Activated T-cell treated with anti-CD3 and anti-CD28 coated beads, Interleukin-2, amount 50 U/mL, for 24 hours (primary cell): Measurements from ENCODE around the gene ATP2A1.
"Not testable (repeated sequence)": the region's sequence is repeated elsewhere in the genome, so short reads cannot be mapped to it uniquely, and the experiment has no call there.

ENCODE experiments used
- DNase-seq: peaks from one replicate; pipeline ENCODE4 v3.0.0-alpha.2; 2020
- H3K27ac Mint-ChIP-seq: 2 replicates; pipeline ENCODE4 v1.8.0; 2020; ENCODE audit warnings: mild to moderate bottlenecking, mixed read lengths
- H3K27me3 Mint-ChIP-seq: 2 replicates; pipeline ENCODE4 v1.8.0; 2020; ENCODE audit warnings: mixed read lengths
- H3K36me3 Mint-ChIP-seq: 2 replicates; pipeline ENCODE4 v1.8.0; 2020; ENCODE audit warnings: low read depth, mixed read lengths
- H3K4me1 Mint-ChIP-seq: 2 replicates; pipeline ENCODE4 v1.8.0; 2020; ENCODE audit warnings: low read depth, mixed read lengths
- H3K4me3 Mint-ChIP-seq: 2 replicates; pipeline ENCODE4 v1.8.0; 2020; ENCODE audit warnings: mild to moderate bottlenecking, moderate library complexity, mixed read lengths
- H3K9me3 Mint-ChIP-seq: 2 replicates; pipeline ENCODE4 v1.8.0; 2020; ENCODE audit warnings: mixed read lengths

Gene ATP2A1

GRCh38 chr16:28882551-28883160 is 4.4 kb downstream of the ATP2A1 start:
- no peak for DNase-seq
- Mint-ChIP-seq H3K27ac (no peak overlapping the region), H3K9me3 (no peaks in the 10 kb centered on the region), H3K27me3 (peaks cover 12% of the 10 kb centered on the region), H3K4me3 (no peak overlapping the region), H3K4me1 (peaks cover 24% of the 10 kb centered on the region), H3K36me3 (peaks cover 5% of the 10 kb centered on the region)

DNA sequence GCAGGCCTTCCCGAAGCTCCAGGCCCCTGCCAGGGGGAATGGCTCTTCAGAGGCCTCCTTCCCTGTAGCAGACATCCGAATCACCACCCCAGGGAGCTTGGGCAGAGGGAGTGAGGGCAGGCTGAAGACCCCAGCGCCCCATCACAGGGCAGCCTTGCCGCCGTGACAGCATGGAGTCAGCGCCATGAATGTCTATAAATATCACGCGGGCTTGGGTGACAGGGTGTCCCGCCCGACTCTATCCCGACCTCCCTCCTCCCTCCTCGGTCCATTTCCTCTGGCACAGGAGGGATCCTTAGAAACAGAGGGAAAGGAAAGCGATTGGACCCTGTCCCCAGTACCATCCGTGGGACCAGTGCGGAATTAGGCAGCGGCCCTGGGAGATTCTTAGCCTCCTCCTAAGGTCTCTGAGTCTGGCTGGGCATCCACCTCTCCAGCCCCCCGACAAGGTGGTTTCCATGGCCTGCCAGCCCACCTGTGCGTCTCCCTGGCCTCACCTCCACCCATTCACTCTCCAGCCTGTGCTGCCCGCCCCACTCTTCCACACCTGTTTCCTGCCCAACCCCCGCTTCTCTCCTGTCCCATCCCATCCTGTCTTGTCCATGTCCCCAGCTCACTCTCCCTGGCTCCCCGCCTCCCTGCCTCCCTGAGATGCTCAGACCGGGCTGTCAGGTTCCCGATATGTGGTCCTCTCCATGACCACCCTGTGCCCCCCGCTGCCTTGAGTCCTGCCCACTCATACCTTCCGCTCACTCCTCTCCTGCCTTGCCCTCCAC is 5.1 kb downstream of the ATP2A1 start:
- H3K4me1 Mint-ChIP-seq, result peaks cover 20% of the 10 kb centered on the region
- peaks cover 12% of the 10 kb centered on the region for H3K27me3 Mint-ChIP-seq
- H3K36me3 Mint-ChIP-seq, result peaks cover 5% of the 10 kb centered on the region
- no peak overlapping the region for H3K27ac Mint-ChIP-seq
- no peaks in the 10 kb centered on the region for H3K9me3 Mint-ChIP-seq
- H3K4me3 Mint-ChIP-seq, result no peak overlapping the region
- no peak for DNase-seq

GRCh38 chr16:28884045-28884444 is 5.8 kb downstream of the ATP2A1 start:
- H3K27me3 Mint-ChIP-seq, result peaks cover 12% of the 10 kb centered on the region

GRCh38 chr16:28886945-28887344 is 8.7 kb downstream of the ATP2A1 start:
- H3K27me3 Mint-ChIP-seq, result peaks cover 3% of the 10 kb centered on the region
- no peak overlapping the region for H3K4me3 Mint-ChIP-seq
- H3K27ac Mint-ChIP-seq, result no peak overlapping the region
- DNase-seq, result no peak
- no peaks in the 10 kb centered on the region for H3K36me3 Mint-ChIP-seq
- no peaks in the 10 kb centered on the region for H3K9me3 Mint-ChIP-seq
- no peaks in the 10 kb centered on the region for H3K4me1 Mint-ChIP-seq

More at GRCh38 chr16:28884045-28884444, 5.8 kb downstream of the ATP2A1 start:
- no peak overlapping the region for H3K27ac Mint-ChIP-seq
- no peak overlapping the region for H3K4me3 Mint-ChIP-seq
- H3K9me3 Mint-ChIP-seq, result no peaks in the 10 kb centered on the region
- H3K36me3 Mint-ChIP-seq, result peaks cover 5% of the 10 kb centered on the region
- H3K4me1 Mint-ChIP-seq, result peaks cover 15% of the 10 kb centered on the region
- no peak for DNase-seq

- not testable (repeated sequence) for H3K9me3 Mint-ChIP-seq, H3K27me3 Mint-ChIP-seq, H3K27ac Mint-ChIP-seq, H3K4me1 Mint-ChIP-seq, DNase-seq, H3K36me3 Mint-ChIP-seq, H3K4me3 Mint-ChIP-seq
Observed at GRCh38 chr16:28890355-28890754, 12.1 kb downstream of the ATP2A1 start.

GRCh38 chr16:28891964-28892890 is 13.9 kb downstream of the ATP2A1 start:
- Mint-ChIP-seq H3K9me3 (no peaks in the 10 kb centered on the region), H3K27me3 (no peaks in the 10 kb centered on the region), H3K4me1 (no peaks in the 10 kb centered on the region), H3K27ac (no peak overlapping the region), H3K36me3 (no peaks in the 10 kb centered on the region), H3K4me3 (no peak overlapping the region)
- DNase-seq, result no peak

- Mint-ChIP-seq H3K27ac (no peak overlapping the region), H3K36me3 (no peaks in the 10 kb centered on the region), H3K4me3 (no peak overlapping the region), H3K4me1 (no peaks in the 10 kb centered on the region), H3K9me3 (no peaks in the 10 kb centered on the region), H3K27me3 (no peaks in the 10 kb centered on the region)
- DNase-seq, result no peak
Observed at GRCh38 chr16:28893291-28893690, 15.0 kb downstream of the ATP2A1 start.

DNA sequence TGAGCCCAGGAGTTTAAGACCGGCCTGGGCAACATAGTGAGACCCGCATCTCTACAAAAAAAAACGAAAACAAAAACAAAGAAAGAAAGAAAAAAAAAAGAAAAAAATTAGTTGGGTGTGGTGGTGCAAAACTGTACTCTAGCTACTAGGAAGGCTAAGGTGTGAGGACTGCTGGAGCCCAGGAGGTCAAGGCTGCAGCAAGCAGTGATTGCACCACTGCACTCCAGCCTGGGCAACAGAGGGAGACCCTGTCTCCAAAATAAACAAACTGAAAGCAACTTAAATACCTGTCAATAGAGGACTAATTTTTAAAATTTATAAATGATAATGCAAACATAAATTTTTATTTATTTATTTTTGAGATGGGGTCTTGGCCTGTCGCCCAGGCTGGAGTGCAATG is 17.3 kb downstream of the ATP2A1 start:
- Mint-ChIP-seq H3K36me3 (no peaks in the 10 kb centered on the region), H3K9me3 (no peaks in the 10 kb centered on the region), H3K27ac (no peak overlapping the region), H3K27me3 (no peaks in the 10 kb centered on the region), H3K4me3 (no peak overlapping the region), H3K4me1 (no peaks in the 10 kb centered on the region)
- no peak for DNase-seq

GRCh38 chr16:28897826-28898225 is 19.5 kb downstream of the ATP2A1 start:
- no peaks in the 10 kb centered on the region for H3K9me3 Mint-ChIP-seq
- no peaks in the 10 kb centered on the region for H3K36me3 Mint-ChIP-seq
- no peak overlapping the region for H3K27ac Mint-ChIP-seq
- peaks cover 2% of the 10 kb centered on the region for H3K4me1 Mint-ChIP-seq
- no peaks in the 10 kb centered on the region for H3K27me3 Mint-ChIP-seq
- no peak for DNase-seq
- no peak overlapping the region for H3K4me3 Mint-ChIP-seq

- Mint-ChIP-seq H3K27me3 (no peaks in the 10 kb centered on the region), H3K4me3 (no peak overlapping the region), H3K27ac (no peak overlapping the region), H3K4me1 (peaks cover 3% of the 10 kb centered on the region), H3K9me3 (no peaks in the 10 kb centered on the region), H3K36me3 (no peaks in the 10 kb centered on the region)
- no peak for DNase-seq
Observed at GRCh38 chr16:28898266-28898665, 20.0 kb downstream of the ATP2A1 start.

GRCh38 chr16:28898942-28899341 is 20.7 kb downstream of the ATP2A1 start:
- Mint-ChIP-seq H3K9me3 (no peaks in the 10 kb centered on the region), H3K36me3 (no peaks in the 10 kb centered on the region), H3K4me1 (peaks cover 3% of the 10 kb centered on the region), H3K4me3 (no peak overlapping the region), H3K27me3 (no peaks in the 10 kb centered on the region), H3K27ac (peak overlapping the region; percentile 33)
- DNase-seq, result no peak

DNA sequence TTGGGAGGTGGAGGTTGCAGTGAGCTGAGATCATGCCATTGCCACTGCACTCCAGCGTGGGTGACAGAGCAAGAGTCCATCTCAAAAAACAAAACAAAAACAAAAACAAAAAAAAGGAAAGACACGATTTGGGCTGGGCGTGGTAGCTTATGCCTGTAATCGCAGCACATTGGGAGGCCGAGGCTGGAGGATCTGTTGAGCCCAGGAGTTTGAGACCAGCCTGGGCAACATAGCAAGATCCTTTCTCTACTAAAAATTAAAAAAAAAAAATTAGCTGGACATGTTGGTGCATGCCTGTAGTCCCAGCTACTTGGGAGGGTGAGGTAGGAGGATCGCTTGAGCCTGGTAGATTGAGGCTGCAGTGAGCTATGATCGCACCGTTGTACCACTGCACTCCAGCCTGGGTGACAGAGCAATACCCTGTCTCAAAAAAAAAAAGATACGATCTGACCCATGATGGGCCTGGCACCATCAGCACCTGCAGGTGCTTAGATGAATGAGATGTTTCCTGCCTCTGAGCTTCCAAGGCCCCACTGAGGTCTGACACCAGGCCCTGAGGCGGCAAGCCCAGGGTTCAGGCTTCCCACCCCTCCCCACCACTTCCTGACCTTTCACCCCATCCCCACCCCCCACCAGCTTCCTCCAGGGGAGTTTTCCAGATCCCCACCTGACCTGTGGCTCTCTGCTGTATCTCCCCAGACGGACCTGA is 21.7 kb downstream of the ATP2A1 start:
- no peak overlapping the region for H3K27ac Mint-ChIP-seq
- H3K36me3 Mint-ChIP-seq, result peaks cover 6% of the 10 kb centered on the region
- no peak for DNase-seq
- no peaks in the 10 kb centered on the region for H3K27me3 Mint-ChIP-seq
- H3K9me3 Mint-ChIP-seq, result no peaks in the 10 kb centered on the region
- peaks cover 3% of the 10 kb centered on the region for H3K4me1 Mint-ChIP-seq
- H3K4me3 Mint-ChIP-seq, result no peak overlapping the region

DNA sequence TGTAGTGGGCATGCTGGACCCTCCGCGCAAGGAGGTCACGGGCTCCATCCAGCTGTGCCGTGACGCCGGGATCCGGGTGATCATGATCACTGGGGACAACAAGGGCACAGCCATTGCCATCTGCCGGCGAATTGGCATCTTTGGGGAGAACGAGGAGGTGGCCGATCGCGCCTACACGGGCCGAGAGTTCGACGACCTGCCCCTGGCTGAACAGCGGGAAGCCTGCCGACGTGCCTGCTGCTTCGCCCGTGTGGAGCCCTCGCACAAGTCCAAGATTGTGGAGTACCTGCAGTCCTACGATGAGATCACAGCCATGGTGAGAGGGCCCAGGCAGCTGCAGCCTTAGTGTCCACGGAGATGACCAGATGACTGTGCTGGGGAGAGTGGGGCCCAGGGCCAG is 22.3 kb downstream of the ATP2A1 start:
- H3K27ac Mint-ChIP-seq, result no peak overlapping the region
- no peak for DNase-seq

DNA sequence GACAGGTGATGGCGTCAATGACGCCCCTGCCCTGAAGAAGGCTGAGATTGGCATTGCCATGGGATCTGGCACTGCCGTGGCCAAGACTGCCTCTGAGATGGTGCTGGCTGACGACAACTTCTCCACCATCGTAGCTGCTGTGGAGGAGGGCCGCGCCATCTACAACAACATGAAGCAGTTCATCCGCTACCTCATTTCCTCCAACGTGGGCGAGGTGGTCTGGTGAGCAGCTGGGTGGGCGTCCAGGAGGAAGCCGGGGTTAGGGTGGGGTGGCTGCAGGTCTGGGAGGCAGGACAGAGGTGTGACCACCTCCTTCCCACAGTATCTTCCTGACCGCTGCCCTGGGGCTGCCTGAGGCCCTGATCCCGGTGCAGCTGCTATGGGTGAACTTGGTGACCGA is 23.6 kb downstream of the ATP2A1 start:
- H3K4me1 Mint-ChIP-seq, result peaks cover 3% of the 10 kb centered on the region
- no peak overlapping the region for H3K4me3 Mint-ChIP-seq
- H3K9me3 Mint-ChIP-seq, result no peaks in the 10 kb centered on the region
- no peak overlapping the region for H3K27ac Mint-ChIP-seq
- no peaks in the 10 kb centered on the region for H3K27me3 Mint-ChIP-seq
- DNase-seq, result no peak
- peaks cover 8% of the 10 kb centered on the region for H3K36me3 Mint-ChIP-seq

More for the DNA sequence above, 22.3 kb downstream of the ATP2A1 start:
- Mint-ChIP-seq H3K27me3 (no peaks in the 10 kb centered on the region), H3K4me1 (peaks cover 3% of the 10 kb centered on the region), H3K36me3 (peaks cover 8% of the 10 kb centered on the region), H3K4me3 (no peak overlapping the region), H3K9me3 (no peaks in the 10 kb centered on the region)
